Upper lobe of right lung (tissue), 1 donor: ENCODE measurements around the gene PUSL1. TPM values are rescaled to one million over a fixed set of nuclear protein-coding genes. Genes with fewer than 3 reads are reported as not detected.

Experiments
- ATAC-seq: fragments of 200-7000 bp; cut with Tn5 transposase; one replicate; pipeline ENCODE4 v1.9.1; 2020; ENCODE audit warnings: mild to moderate bottlenecking, moderate library complexity
- DNase-seq: peaks from one replicate; pipeline ENCODE4 v3.0.0-alpha.2; 2020
- H3K27ac ChIP-seq: fragments of 200-600 bp; one replicate; pipeline ENCODE4 v1.8.0; 2022
- H3K27me3 ChIP-seq: fragments of 200-600 bp; one replicate; pipeline ENCODE4 v1.8.0; 2022; ENCODE audit warnings: mild to moderate bottlenecking
- H3K36me3 ChIP-seq: fragments of 200-600 bp; one replicate; pipeline ENCODE4 v1.8.0; 2022
- H3K4me1 ChIP-seq: fragments of 200-600 bp; one replicate; pipeline ENCODE4 v1.8.0; 2022
- H3K4me3 ChIP-seq: fragments of 200-600 bp; one replicate; pipeline ENCODE4 v1.8.0; 2022; ENCODE audit warnings: mild to moderate bottlenecking
- H3K9me3 ChIP-seq: fragments of 200-600 bp; one replicate; pipeline ENCODE4 v1.8.0; 2022
- CTCF ChIP-seq: fragments of 200-600 bp; IDR thresholded peaks from one replicate; pipeline ENCODE4 v1.8.0; 2022; ENCODE audit warnings: antibody characterized with exemption
- intact Hi-C: fragments of 100-400 bp; cut with DNase I; formaldehyde crosslinking; loops from one replicate; pipeline ENCODE4 v1.11.0; 2022
- total RNA-seq: library from RNA; stranded (reverse); fragmentation: NEBNext Ultra II Directional; extraction: Animal tissue kit (Norgen Biotek cat#: 25700); gene quantifications from one replicate; pipeline ENCODE4 v1.2.1, GENCODE V29; 2021
- donor health status: DM: no; HTN: yes; CAD: no; lungs with severe emphysema.

The PUSL1 gene
- total RNA-seq, 1 donor from 2014 or later, result 14.2 TPM

DNA sequence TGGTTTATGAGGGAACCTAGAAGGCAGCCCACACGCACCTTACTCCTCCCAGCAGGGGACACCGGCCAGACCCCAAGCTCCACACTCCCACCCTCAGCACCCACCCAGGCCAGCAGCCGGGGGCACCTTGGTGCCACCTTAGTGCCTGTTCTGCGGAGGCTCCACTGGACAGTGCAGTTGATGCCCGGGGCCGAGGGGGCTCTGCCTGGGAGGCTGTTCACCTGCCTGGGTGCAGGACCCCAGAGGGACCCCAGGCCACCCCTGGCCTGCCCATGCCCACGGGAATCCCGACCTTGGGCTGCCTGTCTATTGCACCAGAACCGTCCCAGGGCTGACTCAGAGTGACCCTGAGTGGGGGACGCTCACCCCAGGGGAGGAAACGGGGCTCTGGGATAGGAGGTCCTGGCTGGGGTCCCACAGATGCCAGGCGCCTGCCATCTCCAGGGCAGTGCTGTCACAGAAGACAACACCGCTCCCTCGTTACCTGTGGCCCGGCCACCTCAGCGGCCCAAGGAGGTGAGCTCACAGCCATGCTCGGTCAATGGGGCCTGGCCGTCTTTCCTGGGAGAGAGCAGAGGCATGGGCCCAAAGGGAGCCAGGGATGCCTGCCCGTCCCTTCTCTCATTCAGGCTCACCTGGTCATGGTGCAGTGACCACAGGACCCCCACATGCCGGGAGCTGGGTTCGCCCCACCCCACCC lies 27.5 kb upstream of the PUSL1 start:
- no peaks in the 10 kb centered on the region for H3K9me3 ChIP-seq
- no peak overlapping the region for H3K27ac ChIP-seq
- intact Hi-C loops, result loop anchor here (10.0 kb wide), 1 partner anchor 156 kb away; no protein-coding TSS in a partner anchor
- ATAC-seq (no peak), DNase-seq (no peak)
- peaks cover 2% of the 10 kb centered on the region for H3K27me3 ChIP-seq
- TF ChIP-seq CTCF, result no peak
- H3K4me1 ChIP-seq, result no peaks in the 10 kb centered on the region
- no peaks in the 10 kb centered on the region for H3K36me3 ChIP-seq
- no peak overlapping the region for H3K4me3 ChIP-seq

DNA sequence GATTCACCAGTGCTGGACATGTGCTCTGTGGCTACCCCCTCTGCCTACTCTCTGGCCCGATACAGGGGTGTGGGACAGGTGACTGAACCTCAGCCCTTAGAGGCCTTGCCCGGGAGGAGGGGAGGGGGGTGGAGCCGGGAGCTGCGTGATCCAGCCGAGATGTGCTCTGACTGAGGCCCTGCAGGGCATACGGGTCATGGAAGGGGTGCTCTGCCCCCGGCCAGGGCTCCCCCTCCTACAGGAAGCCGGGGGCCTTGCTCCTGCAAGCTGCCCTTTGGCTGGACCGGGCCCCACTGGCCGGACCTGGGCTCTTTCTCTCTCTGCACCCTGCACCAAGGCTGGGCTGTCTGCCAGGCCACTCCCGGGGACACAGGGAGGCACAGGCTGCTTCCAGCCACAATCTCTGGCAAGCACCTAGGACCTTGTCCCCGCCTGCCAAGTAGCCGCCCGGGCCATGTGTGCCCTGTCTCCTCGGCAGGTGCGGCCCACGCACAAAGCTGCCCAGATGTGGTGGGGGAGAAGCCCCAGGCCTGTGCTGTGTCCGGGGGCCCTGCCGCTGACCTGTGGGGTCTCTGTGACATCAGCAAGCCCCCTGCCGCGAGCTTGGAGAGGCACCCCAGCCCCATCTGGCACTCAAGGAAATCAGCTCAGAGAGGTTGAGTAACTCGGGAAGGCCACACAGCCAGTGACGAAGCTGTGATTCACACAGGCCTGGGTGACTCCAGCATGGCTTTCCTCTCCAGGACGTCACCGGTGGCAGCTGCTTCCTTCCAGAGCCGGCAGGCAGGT lies 26.7 kb upstream of the PUSL1 start:
- Histone ChIP-seq H3K4me3 (no peak overlapping the region), H3K36me3 (no peaks in the 10 kb centered on the region), H3K27me3 (peaks cover 9% of the 10 kb centered on the region), H3K4me1 (no peaks in the 10 kb centered on the region), H3K27ac (no peak overlapping the region), H3K9me3 (no peaks in the 10 kb centered on the region)
- TF ChIP-seq CTCF, result no peak
- ATAC-seq (peak; percentile 80), DNase-seq (peak; percentile 91)
- intact Hi-C loops, result loop anchor here (10.0 kb wide), 1 partner anchor 157 kb away; no protein-coding TSS in a partner anchor

DNA sequence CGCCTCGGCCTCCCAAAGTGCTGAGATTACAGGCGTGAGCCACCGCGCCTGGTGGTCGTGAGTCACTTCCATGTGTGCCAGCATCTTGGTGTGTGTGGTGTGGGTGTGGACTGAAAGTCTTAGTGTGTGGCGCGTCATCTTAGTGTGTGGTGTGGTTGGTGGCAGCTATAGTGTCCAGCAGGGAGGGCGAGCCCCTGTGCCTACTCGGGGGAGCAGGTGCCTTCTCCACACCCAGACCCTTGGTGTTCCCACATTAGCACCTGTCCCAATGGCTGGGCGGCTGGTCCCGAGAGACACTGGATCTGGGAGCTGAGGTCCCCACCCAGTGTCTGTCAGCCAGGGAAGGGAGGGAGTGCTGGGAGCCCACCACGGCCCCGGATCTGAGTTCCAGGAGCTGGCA lies 25.4 kb upstream of the PUSL1 start:
- TF ChIP-seq CTCF, result no peak
- no peak for DNase-seq

GRCh38 chr1:1283821-1284220 lies 24.6 kb upstream of the PUSL1 start:
- Histone ChIP-seq H3K9me3 (no peaks in the 10 kb centered on the region), H3K4me3 (no peak overlapping the region), H3K36me3 (no peaks in the 10 kb centered on the region), H3K27ac (no peak overlapping the region), H3K4me1 (no peaks in the 10 kb centered on the region), H3K27me3 (peaks cover 14% of the 10 kb centered on the region)
- intact Hi-C loops, result loop anchor here (10.0 kb wide), 1 partner anchor 159 kb away; no protein-coding TSS in a partner anchor
- no peak for ATAC-seq
- DNase-seq, result no peak
- no peak for TF ChIP-seq CTCF

More for the DNA sequence above, 25.4 kb upstream of the PUSL1 start:
- Histone ChIP-seq H3K4me3 (no peak overlapping the region), H3K36me3 (no peaks in the 10 kb centered on the region), H3K27me3 (peaks cover 14% of the 10 kb centered on the region), H3K27ac (no peak overlapping the region), H3K4me1 (no peaks in the 10 kb centered on the region), H3K9me3 (no peaks in the 10 kb centered on the region)
- ATAC-seq, result no peak
- intact Hi-C loops, result loop anchor here (10.0 kb wide), 1 partner anchor 158 kb away; no protein-coding TSS in a partner anchor

DNA sequence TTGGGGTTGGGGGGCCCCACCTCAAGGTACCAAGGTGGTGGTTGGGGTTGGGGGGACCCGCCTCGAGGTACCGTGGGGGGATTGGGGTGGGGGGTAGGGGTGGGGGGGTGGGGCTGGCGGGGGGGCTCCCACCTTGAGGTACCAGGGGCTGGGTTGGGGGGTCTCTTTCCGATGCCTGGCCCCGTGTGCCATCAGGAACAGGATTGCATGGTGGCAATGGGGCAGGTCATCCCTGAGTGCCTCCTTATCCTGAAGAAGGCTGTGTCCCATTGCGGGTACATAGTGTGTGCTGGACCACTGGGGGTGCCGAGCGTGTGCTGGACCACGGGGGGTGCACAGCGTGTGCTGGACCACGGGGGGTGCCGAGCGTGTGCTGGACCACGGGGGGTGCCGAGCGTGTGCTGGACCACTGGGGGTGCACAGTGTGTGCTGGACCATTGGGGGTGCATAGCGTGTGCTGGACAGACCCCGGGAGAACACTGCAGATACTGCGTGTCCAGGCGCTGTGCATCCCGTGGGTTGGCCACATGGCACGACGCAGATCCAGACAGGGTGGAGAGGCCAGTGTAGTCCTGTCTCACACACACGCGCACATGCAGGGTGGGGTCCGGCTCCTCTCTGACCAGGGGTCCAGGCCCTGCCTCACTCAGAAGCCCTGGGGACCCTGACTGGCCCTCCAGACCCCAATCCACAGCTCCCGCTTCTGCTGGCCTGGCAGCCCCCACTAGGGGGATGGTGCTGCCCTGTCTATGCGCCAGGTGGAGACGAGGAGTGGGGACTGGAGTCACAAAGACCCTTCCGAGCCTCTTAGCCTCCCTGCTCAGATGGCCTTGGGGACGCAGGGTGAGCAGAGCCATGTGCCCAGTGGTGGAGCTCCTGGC lies 23.9 kb upstream of the PUSL1 start:
- no peak for ATAC-seq

More for the DNA sequence above, 23.9 kb upstream of the PUSL1 start:
- intact Hi-C loops, result loop anchor here (10.0 kb wide), 1 partner anchor 160 kb away; no protein-coding TSS in a partner anchor
- Histone ChIP-seq H3K4me3 (no peak overlapping the region), H3K27me3 (peaks cover 14% of the 10 kb centered on the region), H3K4me1 (no peaks in the 10 kb centered on the region), H3K36me3 (no peaks in the 10 kb centered on the region), H3K9me3 (no peaks in the 10 kb centered on the region), H3K27ac (no peak overlapping the region)
- TF ChIP-seq CTCF, result no peak
- no peak for DNase-seq
